Measurements from ENCODE around the gene CMC4.
A peak's percentile ranks its signal among the peaks of the same experiment; 100 is the strongest.

Gene CMC4, protein sequence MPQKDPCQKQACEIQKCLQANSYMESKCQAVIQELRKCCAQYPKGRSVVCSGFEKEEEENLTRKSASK

DNA sequence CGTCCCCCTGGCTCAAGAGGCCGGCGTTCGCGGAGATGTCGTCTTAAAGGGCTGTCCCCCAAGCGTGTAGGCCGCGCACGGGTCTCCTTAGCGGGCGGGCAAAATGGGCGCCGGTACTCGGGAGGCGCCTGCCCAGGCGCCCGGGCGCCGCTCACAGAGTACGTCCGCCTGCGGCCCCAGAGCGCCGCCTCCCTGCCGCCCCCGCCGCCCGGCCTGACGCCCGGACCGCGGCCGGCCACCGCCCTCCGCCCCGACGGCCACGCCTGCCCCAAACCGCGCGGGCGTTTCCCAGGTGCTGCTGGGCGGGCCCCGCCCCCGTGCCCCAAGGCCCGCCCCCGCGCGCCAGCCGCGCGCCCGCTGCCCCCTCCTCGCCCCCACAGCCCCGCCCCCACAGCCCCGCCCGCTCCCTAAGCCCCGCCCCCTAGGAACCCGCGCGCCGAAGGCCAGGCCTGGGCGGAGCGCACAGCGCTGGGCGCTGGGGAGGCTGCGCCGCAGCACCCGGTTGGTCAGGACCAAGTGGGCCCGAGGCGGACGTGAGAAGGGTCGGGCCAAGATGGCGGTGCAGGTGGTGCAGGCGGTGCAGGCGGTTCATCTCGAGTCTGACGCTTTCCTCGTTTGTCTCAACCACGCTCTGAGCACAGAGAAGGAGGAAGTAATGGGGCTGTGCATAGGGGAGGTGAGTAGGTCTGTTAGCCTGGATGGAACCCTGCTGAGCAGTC, at the start of gene CMC4, which contains the start of the genes BRCC3 and MTCP1:
TSS of gene CMC4 (minus strand) at position 162 of the 719 bp plus-strand sequence. CDS start 7,113 bp downstream, outside the sequence.
TSS of gene BRCC3 (plus strand) at position 534 of the 719 bp plus-strand sequence. CDS start at position 554, 20 bp downstream.
TSS of gene MTCP1 (minus strand) at position 162 of the 719 bp plus-strand sequence. CDS start 5,126 bp downstream, outside the sequence.
- DNase-seq (ENCODE audit: low read depth in 4 of 4, low spot score in 1 of 4), result peak; percentile 42 to 68 (median 61)

DNA sequence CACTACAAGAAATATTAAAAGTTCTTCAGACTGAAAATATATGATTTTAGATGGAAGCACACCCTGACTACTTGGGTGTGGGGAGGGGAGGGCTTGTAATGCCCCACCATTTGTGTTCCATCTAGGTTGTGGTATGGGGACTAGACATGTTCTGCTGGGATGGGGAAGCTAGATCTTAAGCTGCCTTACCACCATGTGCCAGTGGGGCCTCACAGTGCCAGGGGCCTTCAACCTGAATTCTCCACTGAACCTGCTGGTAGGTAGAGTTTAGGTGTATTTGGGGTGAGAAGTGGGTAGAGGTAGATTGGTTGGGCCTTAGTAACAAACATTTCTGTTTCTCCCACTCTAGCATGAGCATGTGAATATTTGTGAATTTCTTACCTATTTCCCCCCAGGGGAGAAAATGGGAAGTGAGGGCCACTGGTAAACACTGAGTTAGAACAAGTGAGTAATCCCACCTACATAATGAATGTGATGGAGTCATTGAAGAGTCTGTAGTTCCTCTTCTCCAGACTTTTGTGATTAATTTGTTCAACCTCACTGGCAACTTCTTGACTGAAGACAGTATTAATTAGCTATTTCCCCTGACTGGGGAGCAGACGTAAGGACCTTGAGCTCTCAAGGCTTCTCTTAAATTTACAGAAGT, 44.4 kb upstream of the CMC4 start:
- DNase-seq (ENCODE audit: low read depth in 4 of 4, low spot score in 1 of 4), result no peak

DNA sequence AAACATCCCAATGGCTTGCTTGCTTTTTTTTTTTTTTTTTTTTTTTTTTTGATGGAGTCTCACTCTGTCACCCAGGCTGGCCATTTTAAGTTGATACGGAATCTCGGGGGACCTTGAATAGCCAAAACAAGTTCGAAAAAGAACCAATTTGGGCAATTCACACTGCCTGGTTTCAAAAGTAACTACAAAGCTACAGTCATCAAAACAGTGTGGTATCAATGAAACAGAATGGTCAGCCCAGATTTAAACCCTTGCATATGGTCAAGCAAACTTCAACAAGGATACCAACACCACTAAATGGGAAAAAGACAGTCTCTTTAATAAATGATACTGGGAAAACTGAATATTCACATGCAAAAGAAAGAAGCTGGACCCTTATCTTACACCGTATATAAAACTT, 42.2 kb upstream of the CMC4 start:
- DNase-seq (ENCODE audit: low read depth in 4 of 4, low spot score in 1 of 4), result no peak

DNA sequence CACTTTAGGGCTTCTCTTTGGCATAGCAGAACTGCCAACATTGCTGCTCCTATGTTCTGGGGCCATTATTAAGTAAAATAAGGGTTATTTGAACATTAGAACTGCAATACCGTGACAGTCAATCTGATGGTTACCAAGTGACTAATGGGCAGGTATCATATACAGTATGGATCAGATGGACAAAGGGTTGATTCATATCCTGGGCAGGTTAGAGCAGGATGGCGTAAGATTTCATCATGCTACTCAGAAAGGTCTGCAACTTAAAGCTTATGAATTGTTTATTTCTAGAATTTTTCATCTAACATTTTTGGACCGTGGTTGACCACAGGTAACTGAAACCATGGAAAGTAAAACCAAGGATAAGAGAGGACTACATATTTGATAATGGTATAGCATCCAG, 41.2 kb upstream of the CMC4 start:
- no peak for DNase-seq (ENCODE audit: low read depth in 4 of 4, low spot score in 1 of 4)

DNA sequence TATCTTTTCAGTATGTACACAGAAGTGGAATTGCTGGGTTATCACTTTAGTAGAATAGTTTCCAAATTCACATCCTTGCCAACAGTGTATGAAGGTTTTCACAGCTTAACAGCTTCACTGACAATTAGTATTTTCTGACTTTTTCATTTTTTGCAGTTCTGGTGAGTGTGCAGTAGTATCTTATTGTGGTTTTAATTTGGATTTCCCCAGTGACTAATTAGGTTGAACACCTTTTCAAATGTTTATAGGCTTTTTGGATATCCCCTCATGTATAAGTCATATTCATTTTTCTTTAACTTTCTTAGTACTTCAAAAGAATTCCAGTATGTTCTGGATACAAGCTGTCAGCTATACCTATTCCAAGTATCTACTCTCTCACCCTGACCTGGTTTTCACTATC, 37.5 kb upstream of the CMC4 start:
- no peak for DNase-seq (ENCODE audit: low read depth in 4 of 4, low spot score in 1 of 4)

DNA sequence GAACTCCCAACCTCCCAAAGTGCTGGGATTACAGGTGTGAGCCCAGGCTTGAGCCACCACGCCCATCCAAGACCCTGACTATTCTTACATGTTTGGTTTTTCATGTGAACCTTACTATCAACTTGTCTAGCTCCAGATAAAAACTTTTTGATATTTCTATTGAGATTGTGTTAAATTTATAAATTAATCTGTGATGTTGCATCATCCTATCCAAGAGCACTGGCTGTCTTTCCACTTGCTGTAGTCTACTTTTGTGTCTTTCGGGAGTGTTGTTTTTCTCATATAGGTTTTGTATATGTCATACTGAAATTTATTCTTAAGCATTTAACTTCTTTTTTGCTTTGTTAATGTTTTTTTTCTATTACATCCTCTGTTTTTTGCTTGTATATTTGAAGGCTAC, 35.0 kb upstream of the CMC4 start:
- DNase-seq (ENCODE audit: low read depth in 4 of 4, low spot score in 1 of 4), result no peak

DNA sequence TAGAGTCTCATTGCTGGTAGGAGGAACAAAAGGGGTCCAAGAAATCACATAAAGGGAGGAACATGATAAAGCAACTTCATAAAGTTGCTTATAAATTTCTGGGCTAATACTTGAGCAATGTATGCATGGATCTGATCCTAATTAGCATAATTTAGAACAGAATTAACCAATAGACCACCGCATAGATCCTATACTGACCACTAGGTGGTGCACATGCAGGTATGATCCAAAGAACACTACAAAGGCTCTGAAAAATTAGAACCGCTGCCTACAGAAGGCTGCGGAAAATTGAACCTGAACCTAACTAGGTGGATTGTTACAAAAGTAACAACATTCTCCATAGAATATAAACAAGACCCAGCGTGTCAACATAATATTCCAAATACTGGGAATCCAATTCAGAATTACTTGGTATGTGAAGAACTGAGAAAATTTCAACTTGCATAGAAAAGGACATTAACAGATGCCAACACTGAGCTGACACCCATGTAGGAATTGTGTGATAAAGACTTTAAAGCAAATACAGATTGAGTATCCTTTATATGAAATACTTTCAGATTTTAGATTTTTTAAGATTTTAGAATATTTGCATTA, 23.6 kb upstream of the CMC4 start:
- DNase-seq (ENCODE audit: low read depth in 4 of 4, low spot score in 1 of 4), result no peak

DNA sequence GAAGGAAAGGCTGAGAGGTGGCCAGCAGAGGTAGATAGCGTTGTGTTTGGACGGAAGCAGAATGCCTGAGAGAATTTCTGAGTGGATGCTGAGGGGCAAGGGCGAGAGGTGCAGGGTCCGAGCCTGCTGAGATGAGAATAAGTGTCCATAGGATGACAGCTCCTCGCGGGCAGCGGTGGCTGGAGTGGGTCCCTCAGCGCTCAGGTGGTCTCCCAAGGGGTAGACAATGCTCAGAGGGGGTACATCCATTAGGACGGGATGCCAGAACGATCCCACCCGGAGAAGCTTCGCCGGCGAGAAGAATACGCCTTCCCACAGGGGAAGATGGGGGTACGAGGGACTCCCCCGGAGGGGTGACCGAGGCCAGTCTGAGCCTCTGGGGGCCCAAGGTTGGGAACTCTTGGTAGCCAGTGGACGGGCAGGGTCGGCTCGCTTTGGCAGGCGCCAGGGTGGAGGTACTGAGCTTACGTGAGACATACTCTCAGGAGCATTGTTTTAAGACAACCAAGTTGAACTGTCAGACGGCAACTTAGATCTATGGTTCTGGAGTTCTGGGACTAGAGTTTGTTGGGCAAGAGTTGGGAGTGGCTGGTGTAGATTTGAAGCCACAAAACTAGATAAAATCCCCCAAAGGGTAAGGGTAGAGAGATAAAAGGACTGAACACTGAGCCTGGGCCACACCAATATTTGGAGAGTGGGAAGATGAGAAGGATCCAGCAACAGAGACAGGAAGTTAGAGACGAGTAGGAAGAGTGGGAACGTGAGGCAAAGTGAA, 16.2 kb upstream of the CMC4 start:
- no peak for DNase-seq (ENCODE audit: low read depth in 4 of 4, low spot score in 1 of 4)

DNA sequence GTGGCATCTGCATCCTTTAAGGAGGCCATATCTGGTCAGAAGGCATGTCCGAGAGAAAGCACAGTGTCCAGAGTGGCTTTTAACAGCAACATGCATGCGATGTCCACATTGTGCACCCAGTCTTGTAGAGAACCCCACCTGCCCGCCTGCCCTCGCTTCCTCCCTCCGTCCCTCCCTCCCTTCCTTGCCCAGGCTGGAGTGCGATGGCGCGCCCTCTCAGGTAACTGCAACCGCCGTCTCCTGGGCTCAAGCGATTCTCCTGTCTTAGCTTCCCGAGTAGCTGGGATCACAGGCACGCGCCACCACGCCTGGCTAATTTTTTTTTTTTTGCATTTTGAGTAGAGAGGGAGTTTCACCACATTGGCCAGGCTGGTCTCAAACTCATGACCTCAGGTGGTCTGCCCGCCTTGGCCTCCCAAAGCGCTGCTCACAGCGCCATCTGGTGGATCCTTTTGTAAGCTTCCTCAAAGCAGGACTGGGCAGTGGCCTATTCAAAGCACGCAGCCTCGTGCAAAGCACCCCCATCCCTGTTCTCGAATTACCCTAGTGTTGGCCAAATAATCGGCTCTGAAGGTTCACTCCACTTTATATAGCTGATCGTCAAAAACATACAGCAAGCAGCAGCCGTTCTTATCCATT, 15.4 kb upstream of the CMC4 start:
- peak in 2 of 4 experiments; percentile 10 to 21 for DNase-seq (ENCODE audit: low read depth in 4 of 4, low spot score in 1 of 4)

DNA sequence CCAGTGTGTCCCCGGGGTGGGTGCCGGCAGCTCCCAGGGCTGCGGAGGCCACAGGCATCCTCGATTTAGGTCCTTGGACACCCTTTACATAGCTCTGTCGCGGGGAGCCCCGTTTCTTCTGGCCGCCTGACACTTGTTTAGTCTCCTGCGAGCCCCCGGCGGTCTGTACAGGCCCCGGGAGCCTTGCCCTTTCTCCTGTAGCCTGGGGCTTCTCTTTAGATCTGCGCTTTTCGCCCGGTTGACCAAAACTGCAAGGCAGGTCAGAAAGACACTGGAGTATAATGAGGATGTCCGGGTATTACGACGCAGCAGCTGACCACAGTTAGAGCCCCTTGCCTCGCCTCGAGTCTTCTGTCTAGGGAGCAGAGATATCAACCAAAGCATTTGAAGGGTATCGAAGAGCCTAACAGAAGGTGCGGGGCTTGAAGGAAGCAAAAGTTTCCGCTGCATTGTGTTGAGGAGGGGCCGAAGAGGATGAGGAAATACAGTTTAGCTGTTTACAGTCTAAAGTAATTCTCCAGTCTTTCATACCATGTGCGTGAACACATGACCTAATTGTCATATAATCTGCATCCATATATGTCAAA, 851 bp upstream of the CMC4 start:
- no peak for DNase-seq (ENCODE audit: low read depth in 4 of 4, low spot score in 1 of 4)

DNA sequence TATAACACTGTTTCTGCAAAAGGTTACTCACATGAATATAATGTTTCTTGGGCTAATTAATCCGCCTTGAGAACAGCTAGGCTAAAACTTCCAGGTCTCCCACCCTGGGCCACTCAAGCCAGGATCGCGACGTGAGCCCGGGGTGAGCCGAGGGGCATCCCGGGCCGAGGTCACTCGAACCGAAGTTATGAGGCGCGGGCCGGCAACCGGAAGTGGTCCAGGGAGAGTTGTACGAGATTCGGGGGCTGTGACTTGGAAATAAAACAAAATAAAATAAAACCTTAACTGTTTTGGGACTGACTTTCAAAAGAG, 317 bp downstream of the CMC4 start:
- DNase-seq (ENCODE audit: low read depth in 4 of 4, low spot score in 1 of 4), result no peak

DNA sequence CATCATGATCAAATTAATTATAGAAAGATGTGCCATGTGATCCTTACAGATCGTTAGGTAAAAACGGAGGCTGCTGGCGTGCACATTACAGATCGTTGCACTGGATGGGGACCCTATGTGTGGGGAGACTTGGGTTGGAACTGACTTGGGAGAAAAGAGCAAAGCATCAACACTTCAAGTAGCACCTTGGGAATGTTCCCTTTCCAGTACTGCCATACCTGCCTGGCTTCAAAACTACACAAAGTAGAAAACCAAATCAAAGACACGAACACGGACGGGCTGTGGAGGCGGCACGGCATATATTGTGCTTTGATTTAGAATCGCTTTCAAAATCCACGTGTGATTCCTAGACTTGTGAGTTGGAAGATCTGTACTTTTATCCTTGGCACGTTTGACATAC, 898 bp downstream of the CMC4 start:
- no peak for DNase-seq (ENCODE audit: low read depth in 4 of 4, low spot score in 1 of 4)

DNA sequence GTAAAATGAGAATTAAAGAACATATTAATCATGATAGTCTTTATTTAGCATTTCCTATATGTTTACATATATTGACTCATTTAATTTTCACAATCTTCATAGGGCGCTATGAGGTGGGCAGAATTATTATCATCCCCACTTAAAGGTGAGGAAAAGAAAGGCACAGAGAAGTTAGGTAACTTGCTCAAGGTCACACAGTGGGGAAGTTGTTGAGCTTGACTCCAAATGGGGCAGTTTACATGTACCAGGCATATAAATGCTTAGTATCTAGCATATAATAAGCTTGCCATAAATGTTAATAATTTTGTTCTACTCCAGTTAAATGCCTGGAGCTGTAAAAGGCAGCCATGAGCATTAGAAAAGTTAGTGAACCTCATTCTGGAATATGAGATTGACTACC, 1.5 kb downstream of the CMC4 start:
- DNase-seq (ENCODE audit: low read depth in 4 of 4, low spot score in 1 of 4), result no peak

DNA sequence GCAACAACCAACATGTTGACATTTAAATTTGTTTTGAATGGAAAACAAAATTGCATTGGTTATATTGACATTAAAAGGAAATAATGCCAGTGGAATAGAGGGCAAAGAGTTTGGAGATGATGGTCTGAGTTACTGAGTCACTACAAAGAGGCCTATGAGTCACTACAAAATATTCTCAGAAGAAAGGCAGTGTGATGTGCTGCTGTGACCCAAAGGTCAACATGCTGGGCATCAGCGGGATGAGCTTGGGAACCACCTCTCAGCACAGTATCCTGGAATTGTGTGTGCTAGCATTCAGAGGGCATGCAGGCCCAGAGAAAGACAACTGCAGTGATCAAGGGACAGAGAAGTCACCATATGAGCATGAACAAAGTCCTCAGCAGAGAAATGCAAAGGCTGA, 2.8 kb downstream of the CMC4 start:
- DNase-seq (ENCODE audit: low read depth in 4 of 4, low spot score in 1 of 4), result no peak

DNA sequence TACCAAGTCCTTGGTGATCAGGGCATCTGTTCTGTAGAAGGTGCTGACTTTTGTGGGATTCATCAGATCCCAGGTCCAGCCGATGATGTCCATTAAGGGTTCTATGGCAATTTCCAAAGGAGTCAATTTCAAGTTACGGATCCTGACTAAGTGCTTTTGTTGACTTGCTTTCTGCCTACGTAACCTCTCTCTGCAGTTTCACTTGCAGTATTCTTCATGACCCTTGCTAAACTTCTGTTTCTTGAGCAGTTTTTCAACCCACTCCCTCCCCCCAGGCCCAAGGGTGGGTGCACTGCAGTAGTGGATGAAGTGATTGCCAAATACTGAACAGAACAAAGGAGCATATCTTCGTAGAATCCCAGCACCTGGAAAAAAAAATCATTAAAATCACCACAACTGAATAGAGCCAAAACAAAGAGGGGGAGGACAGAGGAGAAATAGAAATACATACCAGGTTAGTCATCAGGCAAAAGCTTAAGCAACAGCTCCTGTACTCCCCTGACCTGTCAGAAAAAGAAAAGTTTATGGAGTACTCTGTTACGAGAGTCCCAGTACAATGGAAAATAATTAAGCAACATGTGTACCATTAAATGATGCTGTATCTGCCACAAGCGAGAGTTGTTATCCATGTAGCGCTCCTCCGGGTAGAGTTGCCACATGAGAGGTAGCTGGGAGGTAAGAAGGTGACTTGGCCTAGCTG, 5.8 kb downstream of the CMC4 start:
- no peak for DNase-seq (ENCODE audit: low read depth in 4 of 4, low spot score in 1 of 4)

DNA sequence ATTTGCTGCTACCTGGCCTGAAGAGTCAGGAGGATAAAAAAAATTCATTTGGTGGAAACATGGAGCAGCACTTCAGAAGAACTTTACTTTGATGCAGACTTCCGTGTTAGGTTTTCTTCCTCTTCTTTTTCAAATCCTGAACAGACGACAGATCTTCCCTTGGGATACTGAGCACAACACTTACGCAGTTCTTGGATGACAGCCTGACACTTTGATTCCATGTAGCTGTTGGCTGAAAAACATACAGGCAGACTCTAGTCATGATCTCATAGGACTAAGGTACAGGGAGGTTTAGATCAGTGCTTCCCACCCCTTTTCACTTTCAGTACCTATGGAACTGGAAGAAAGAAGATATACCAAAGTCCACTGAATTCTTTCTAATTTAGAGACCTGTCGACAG, 9.2 kb downstream of the CMC4 start:
- DNase-seq (ENCODE audit: low read depth in 4 of 4, low spot score in 1 of 4), result no peak

DNA sequence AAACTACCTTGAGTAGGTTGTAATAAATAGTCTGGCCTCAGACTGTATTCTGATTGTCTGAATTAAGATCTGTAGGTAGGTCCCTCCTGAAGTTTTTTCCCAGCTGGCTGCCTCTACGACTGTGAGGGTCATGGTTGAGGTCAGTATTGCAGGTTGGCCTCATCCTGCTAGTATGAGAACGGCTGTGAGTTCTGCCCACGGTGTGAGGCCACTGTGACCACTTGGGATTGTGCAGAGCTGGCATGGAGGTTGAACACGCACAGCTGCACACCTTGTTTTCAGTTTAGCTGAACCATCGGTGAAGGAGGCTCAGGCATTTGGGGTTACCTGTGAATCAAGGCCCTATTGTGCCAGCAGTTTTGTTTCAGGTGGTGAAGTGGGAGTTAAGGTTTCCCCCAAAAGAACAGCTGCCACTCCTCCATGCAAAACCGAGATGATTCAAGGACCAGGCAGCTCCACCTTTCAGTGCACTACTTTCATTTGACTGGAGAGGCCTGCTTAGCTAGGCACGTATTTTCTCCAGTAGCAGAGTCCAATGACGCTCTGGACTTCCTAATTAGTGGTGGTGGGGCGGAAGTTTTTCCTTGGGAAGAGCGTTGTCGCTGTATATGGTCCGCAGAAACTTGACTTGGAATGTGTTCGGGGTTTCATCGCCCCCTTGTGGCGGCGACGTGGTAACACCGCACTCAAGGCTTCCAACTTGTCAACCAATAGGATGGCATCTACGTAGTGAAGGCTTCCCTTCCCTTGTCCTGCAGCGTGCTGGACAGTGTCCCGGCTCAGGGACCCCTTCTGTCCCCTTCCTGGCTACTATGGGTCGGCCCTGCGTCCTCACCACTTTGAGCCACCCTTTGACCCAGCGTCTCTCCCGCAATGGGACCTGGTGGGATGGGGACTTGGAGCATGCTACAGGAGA, 13.8 kb downstream of the CMC4 start:
- DNase-seq (ENCODE audit: low read depth in 4 of 4, low spot score in 1 of 4), result peak in 3 of 4 experiments; percentile 10 to 21 (median 10)

DNA sequence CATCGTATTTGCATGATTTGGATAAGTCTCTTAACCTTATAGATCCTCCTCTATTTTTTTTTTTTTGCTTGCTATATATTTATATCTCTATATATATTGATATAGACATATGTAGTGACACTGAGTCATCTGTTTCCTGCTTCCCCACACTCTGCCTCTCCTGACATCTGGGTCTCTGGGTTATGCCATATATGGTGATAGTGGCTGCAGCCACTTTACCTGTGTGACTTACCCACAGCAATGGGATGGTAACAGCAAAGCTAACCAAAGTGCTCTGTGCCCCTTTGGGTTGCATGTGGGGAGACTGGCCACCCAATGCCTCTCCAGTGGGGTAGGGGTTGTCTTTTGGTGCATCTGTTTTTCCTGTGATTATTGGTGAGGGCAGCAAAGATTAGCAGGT, 14.5 kb downstream of the CMC4 start:
- DNase-seq (ENCODE audit: low read depth in 4 of 4, low spot score in 1 of 4), result no peak

DNA sequence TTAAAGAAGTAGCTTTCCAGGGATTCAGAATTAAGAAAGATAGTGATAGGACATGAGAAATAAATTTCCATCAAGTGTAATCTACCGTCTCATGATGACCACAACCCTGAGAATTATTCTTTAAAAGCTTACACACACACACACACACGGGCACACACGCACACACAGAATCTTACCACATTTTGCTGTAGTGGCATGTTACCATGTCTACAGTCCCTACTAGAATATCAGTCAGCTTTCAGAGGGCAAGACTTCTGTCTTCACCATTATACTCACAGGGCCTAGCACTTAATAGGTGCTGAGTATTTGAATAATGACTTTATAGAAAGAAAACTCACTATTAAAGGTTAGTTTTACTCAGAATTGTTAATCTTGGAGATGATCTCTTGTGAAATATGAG, 15.4 kb downstream of the CMC4 start:
- no peak for DNase-seq (ENCODE audit: low read depth in 4 of 4, low spot score in 1 of 4)
